Pancreas (tissue), 10 donors: ENCODE results near the gene ETS1. TPM values are rescaled to one million over a fixed set of nuclear protein-coding genes. Genes with fewer than 3 reads are reported as not detected.

ENCODE experiments used
- ATAC-seq, 4 donors: fragments of 200-7000 bp; cut with Tn5 transposase; one replicate each; pipeline versions ENCODE4 v1.8.0 to v1.9.1; 2020; ENCODE audit warnings: mild to moderate bottlenecking in 4 of 4, moderate library complexity in 4 of 4
- DNase-seq, 6 donors: peaks; one replicate each; pipeline ENCODE4 v3.0.0-alpha.2; 2020
- FAIRE-seq: peaks from 2 replicates; lab custom pipeline; 2012; peaks lifted over from hg19 to GRCh38; lab: Jason Lieb, UNC
- H3K27ac ChIP-seq, 4 donors: fragments of 200-600 bp; sonication (generic); 1 replicate in 3 of 4; 2 replicates in 1 of 4; pipeline versions ENCODE4 v1.5.0 to v1.8.0; 2020
- H3K27me3 ChIP-seq, 4 donors: fragments of 200-600 bp; one replicate each; pipeline ENCODE4 v1.8.0; 2021
- H3K36me3 ChIP-seq, 3 donors: fragments of 200-600 bp; sonication (generic) in 1 of 3; one replicate each; pipeline versions ENCODE4 v1.5.0 to v1.8.0; 2020 to 2021
- H3K4me1 ChIP-seq, 3 donors: fragments of 200-600 bp; one replicate each; pipeline ENCODE4 v1.8.0; 2021
- H3K4me3 ChIP-seq, 4 donors: fragments of 200-600 bp; sonication (generic) in 2 of 4; one replicate each; pipeline versions ENCODE4 v1.5.0 to v1.8.0; 2020 to 2021
- H3K9me3 ChIP-seq, 4 donors: fragments of 200-600 bp; one replicate each; pipeline ENCODE4 v1.8.0; 2021
- WGBS, 2 donors: extraction: QIAGEN DNeasy Blood & Tissue Kit; methylation state at CpG; one replicate each; pipeline ENCODE4 v1.1.7; 2013; 5-methylcytosine and 5-hydroxymethylcytosine counted together
- intact Hi-C, 3 donors: fragments of 100-400 bp; cut with DNase I; formaldehyde crosslinking; loops; one replicate each; pipeline versions ENCODE4 v1.11.1 to v1.14.2; 2022
- polyA plus RNA-seq, 2 donors: library from polyadenylated mRNA; stranded (reverse); fragments of 200-250 nt; gene quantifications; one replicate each; pipeline ENCODE4 v1.2.3, GENCODE V29; 2013
- total RNA-seq, 6 donors: library from RNA; stranded (reverse); fragmentation: NEBNext Ultra II Directional in 4 of 6; extraction: Animal tissue kit (Norgen Biotek cat#: 25700) in 4 of 6; gene quantifications; one replicate each; pipeline versions ENCODE4 v1.2.1 to v1.2.4, GENCODE V29; 2021 to 2023
- TF ChIP-seq, protein P1 (sequence below), 4 donors: fragments of 200-600 bp; sonication (generic) in 3 of 4; IDR thresholded peaks; one replicate each; pipeline versions ENCODE4 v1.5.0 to v1.8.0; 2021; ENCODE audit warnings: antibody characterized with exemption in 4 of 4
- donor health status: healthy with polysubstance abuse.
- donor health status: DM: no; HTN: no; CAD: no; lungs with moderate emphysema.
- donor health status: DM: no; HTN: no; CAD: no.
- donor health status: control.
- donor health status: control.
- donor health status: Bipolar disorder and iron deficiency.
- donor health status: DM: yes; HTN: yes; CAD: no.
- donor health status: DM: no; HTN: no; CAD: no.
- donor health status: DM: no; HTN: no; CAD: no.
- donor health status: DM: yes; HTN: yes; CAD: no.

ETS1 gene
- total and polyA plus RNA-seq, 8 donors: 5.4 to 26.6 (median 13.0) TPM

DNA sequence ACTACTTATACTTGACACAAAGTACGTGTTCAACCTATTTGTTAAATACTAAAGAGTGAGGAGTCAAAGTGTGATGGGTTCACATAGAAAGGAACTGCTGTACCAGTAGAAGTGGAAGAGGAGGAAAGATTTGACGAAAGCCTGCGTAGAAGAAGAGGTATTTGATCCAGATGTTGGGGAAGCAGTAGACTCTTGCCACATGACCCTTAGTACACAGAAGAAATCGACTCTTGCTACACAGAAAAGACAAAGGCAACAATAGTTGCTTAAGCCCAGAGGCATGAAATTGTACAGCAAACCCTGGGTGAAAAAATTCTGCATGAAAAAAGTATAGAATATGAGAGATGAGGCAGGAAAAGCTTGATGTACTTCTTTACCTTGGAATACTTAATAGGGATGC, 152.9 kb downstream of the ETS1 start:
- FAIRE-seq (no peak), ATAC-seq (no peak), DNase-seq (no peak)
- no peaks in the 10 kb centered on the region for H3K27me3 ChIP-seq
- no peak overlapping the region for H3K27ac ChIP-seq
- intact Hi-C loops: no loop called here
- H3K9me3 ChIP-seq: no peaks in the 10 kb centered on the region
- no peaks in the 10 kb centered on the region for H3K4me1 ChIP-seq
- TF ChIP-seq, protein P1, sequence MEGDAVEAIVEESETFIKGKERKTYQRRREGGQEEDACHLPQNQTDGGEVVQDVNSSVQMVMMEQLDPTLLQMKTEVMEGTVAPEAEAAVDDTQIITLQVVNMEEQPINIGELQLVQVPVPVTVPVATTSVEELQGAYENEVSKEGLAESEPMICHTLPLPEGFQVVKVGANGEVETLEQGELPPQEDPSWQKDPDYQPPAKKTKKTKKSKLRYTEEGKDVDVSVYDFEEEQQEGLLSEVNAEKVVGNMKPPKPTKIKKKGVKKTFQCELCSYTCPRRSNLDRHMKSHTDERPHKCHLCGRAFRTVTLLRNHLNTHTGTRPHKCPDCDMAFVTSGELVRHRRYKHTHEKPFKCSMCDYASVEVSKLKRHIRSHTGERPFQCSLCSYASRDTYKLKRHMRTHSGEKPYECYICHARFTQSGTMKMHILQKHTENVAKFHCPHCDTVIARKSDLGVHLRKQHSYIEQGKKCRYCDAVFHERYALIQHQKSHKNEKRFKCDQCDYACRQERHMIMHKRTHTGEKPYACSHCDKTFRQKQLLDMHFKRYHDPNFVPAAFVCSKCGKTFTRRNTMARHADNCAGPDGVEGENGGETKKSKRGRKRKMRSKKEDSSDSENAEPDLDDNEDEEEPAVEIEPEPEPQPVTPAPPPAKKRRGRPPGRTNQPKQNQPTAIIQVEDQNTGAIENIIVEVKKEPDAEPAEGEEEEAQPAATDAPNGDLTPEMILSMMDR (IDR thresholded peaks at IDR 0.05): no peak
- H3K36me3 ChIP-seq: no peaks in the 10 kb centered on the region
- no peak overlapping the region for H3K4me3 ChIP-seq
- 79 to 86% methylated on average over 4 of the region's 4 CpGs for WGBS, 2 donors

DNA sequence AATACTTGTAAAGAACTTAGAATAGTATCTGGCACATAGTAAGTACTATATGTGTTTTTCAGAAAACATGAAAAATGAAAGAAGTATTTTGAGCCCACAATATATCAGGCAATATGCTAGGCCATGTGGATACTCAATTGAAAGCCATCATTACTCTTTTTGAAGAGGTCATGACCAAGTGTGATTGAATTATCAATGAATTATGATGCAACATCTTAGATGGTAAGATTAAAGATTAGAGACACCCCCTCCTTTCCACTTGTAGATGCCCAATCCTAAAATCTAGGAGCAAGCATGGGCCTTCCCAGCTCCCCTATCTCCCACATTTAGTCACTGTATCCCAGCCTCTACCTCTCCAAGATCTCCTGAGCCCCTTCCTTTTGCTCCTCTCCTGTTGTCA, 154.4 kb downstream of the ETS1 start:
- DNase-seq (no peak), FAIRE-seq (no peak), ATAC-seq (no peak)
- TF ChIP-seq, protein P1 (IDR thresholded peaks at IDR 0.05): no peak
- Histone ChIP-seq H3K4me1 (no peaks in the 10 kb centered on the region), H3K4me3 (no peak overlapping the region), H3K36me3 (no peaks in the 10 kb centered on the region), H3K27ac (no peak overlapping the region), H3K9me3 (no peaks in the 10 kb centered on the region), H3K27me3 (no peaks in the 10 kb centered on the region)
- intact Hi-C loops: no loop called here

DNA sequence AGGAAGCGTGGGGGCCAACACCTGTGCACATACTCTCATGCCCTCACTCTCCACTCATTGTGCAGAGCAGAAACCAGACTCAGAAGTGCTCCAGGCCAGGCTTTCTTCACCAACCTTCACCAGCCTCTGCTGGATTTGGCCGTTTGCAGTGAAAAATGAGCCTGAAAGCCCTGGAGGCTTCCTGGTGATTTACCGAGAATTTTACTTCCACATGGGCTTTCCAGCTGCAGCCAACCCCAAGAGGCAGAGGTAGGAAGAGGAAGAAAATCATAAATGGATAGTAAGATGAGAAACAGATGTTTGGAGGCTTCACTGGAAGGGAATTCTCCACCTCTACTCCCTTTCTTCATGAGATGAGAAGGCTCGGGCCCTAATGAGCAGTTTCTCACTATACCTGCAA, 155.4 kb downstream of the ETS1 start:
- TF ChIP-seq, protein P1 (IDR thresholded peaks at IDR 0.05): no peak
- ATAC-seq: no peak
- 73 to 77% methylated on average over 4 of the region's 4 CpGs for WGBS, 2 donors
- Histone ChIP-seq H3K4me1 (no peaks in the 10 kb centered on the region), H3K36me3 (no peaks in the 10 kb centered on the region), H3K9me3 (no peaks in the 10 kb centered on the region), H3K27me3 (no peaks in the 10 kb centered on the region), H3K27ac (no peak overlapping the region), H3K4me3 (no peak overlapping the region)
- intact Hi-C loops: no loop called here
- no peak for FAIRE-seq
- DNase-seq: no peak

DNA sequence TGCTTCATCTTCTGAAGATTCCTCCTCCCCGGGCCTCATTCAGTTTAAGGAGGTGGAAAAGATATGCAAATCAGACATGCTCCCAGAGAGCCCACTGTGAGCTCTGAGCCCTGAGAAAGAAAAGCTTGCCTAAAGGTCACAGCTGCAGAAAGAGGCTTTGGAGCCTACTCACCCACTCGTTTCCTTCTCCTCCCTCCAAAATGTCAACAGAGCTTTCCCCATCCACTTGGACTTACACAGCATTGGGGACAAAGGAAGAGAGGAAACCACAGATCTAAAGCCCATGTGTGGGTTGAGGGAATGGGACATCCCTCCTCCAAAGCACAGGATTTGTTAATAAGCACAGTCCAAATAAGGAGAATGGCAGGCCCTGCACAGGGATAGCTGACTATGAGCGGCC, 158.4 kb downstream of the ETS1 start:
- intact Hi-C loops: no loop called here
- Histone ChIP-seq H3K4me1 (peaks cover 0 to 14% (median 0%) of the 10 kb centered on the region in 3 donors), H3K27ac (no peak overlapping the region), H3K27me3 (no peaks in the 10 kb centered on the region), H3K9me3 (no peaks in the 10 kb centered on the region), H3K36me3 (no peaks in the 10 kb centered on the region), H3K4me3 (no peak overlapping the region)
- WGBS, 2 donors: 76 to 78% methylated on average over 3 of the region's 3 CpGs
- DNase-seq: no peak
- no peak for ATAC-seq
- TF ChIP-seq, protein P1 (IDR thresholded peaks at IDR 0.05): no peak
- FAIRE-seq: no peak

DNA sequence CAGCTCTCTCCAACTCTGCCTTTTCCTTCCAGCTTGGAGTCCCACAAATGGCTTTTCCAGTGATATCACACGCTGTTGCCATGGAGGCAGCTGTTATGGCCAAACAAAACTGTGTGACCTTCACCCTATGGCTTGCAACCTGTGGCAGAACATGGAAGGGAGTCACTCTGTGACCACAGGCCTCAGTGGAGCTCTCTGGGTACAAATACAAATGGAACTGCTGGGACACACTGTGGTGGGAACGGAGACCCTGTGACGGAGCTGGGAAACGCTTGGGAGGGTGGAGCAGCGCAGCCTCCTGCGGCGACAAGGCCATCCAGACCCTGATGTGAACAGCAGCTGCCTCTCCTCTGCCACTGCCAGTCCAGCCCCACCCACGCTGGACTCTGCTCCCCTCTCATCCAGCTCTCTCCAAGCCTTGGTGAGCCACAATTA, 162.5 kb downstream of the ETS1 start:
- DNase-seq (peak in 5 of 6 donors; percentile 43 to 82 (median 63)), ATAC-seq (peak; percentile 76 to 93 (median 88)), FAIRE-seq (no peak)
- H3K9me3 ChIP-seq: no peaks in the 10 kb centered on the region
- H3K36me3 ChIP-seq: no peaks in the 10 kb centered on the region
- H3K27ac ChIP-seq: peak overlapping the region in 2 of 4 donors; percentile 22 to 45
- 66 to 68% methylated on average over 8 of the region's 8 CpGs for WGBS, 2 donors
- no peaks in the 10 kb centered on the region for H3K27me3 ChIP-seq
- TF ChIP-seq, protein P1 (IDR thresholded peaks at IDR 0.05): no peak
- H3K4me1 ChIP-seq: peaks cover 0 to 16% (median 0%) of the 10 kb centered on the region in 3 donors
- intact Hi-C loops: no loop called here
- H3K4me3 ChIP-seq: no peak overlapping the region
